HG02852 (cell line): Measurements from ENCODE around the gene PRCP.
"Not testable (repeated sequence)": the region's sequence is repeated elsewhere in the genome, so short reads cannot be mapped to it uniquely, and the experiment has no call there.

Source experiments
- ATAC-seq: cut with Tn5 transposase; IDR thresholded peaks from one replicate; pipeline ENCODE4 v1.9.1; 2021; ENCODE audit warnings: mild to moderate bottlenecking, moderate library complexity; ENCODE audit not compliant: unreplicated experiment

The PRCP gene

GRCh38 chr11:82872377-82873150 lies 27.7 kb downstream of the PRCP start:
- ATAC-seq = no peak

GRCh38 chr11:82871646-82872045 lies 28.6 kb downstream of the PRCP start:
- no peak for ATAC-seq

GRCh38 chr11:82869657-82870056 lies 30.6 kb downstream of the PRCP start:
- no peak for ATAC-seq

- peak; percentile 45 for ATAC-seq
Observed at GRCh38 chr11:82867495-82868082, 32.6 kb downstream of the PRCP start.

GRCh38 chr11:82865841-82866240 lies 34.4 kb downstream of the PRCP start:
- no peak for ATAC-seq

- ATAC-seq = no peak
Observed at GRCh38 chr11:82864268-82864667, 36.0 kb downstream of the PRCP start.

- ATAC-seq = no peak
Observed at GRCh38 chr11:82863209-82863608, 37.0 kb downstream of the PRCP start.

GRCh38 chr11:82862379-82862778 lies 37.9 kb downstream of the PRCP start:
- ATAC-seq = no peak

- ATAC-seq = no peak
Observed at GRCh38 chr11:82859750-82860149, 40.5 kb downstream of the PRCP start.

- no peak for ATAC-seq
Observed at GRCh38 chr11:82858556-82859091, 41.6 kb downstream of the PRCP start.

- ATAC-seq = no peak
Observed at GRCh38 chr11:82858133-82858532, 42.1 kb downstream of the PRCP start.

GRCh38 chr11:82857145-82857544 lies 43.1 kb downstream of the PRCP start:
- no peak for ATAC-seq

- ATAC-seq = no peak
Observed at GRCh38 chr11:82855616-82856015, 44.6 kb downstream of the PRCP start.

- ATAC-seq = not testable (repeated sequence)
Observed at GRCh38 chr11:82854916-82855315, 45.3 kb downstream of the PRCP start.

- ATAC-seq = no peak
Observed at GRCh38 chr11:82854242-82854641, 46.0 kb downstream of the PRCP start.

- ATAC-seq = no peak
Observed at GRCh38 chr11:82848829-82849228, 51.4 kb downstream of the PRCP start.

GRCh38 chr11:82845356-82846353 lies 54.6 kb downstream of the PRCP start:
- ATAC-seq = no peak

- ATAC-seq = no peak
Observed at GRCh38 chr11:82843057-82843795, 57.0 kb downstream of the PRCP start.

GRCh38 chr11:82842019-82842418 lies 58.2 kb downstream of the PRCP start:
- no peak for ATAC-seq

- ATAC-seq = no peak
Observed at GRCh38 chr11:82837650-82838049, 62.6 kb downstream of the PRCP start.
